Hepatocyte (in vitro differentiated cells): ENCODE results near the gene MTCH2.

Experiments
- CTCF ChIP-seq: fragments of 200-600 bp; sonication (generic); IDR thresholded peaks from 2 replicates; pipeline ENCODE4 v1.5.1; 2016; ENCODE audit warnings: antibody characterized with exemption, mild to moderate bottlenecking; ENCODE audit not compliant: poor library complexity
- EZH2 ChIP-seq: fragments of 200-600 bp; sonication (generic); IDR thresholded peaks from 2 replicates; pipeline ENCODE4 v1.6.1; 2016; ENCODE audit warnings: antibody characterized with exemption, mild to moderate bottlenecking, borderline replicate concordance

DNA sequence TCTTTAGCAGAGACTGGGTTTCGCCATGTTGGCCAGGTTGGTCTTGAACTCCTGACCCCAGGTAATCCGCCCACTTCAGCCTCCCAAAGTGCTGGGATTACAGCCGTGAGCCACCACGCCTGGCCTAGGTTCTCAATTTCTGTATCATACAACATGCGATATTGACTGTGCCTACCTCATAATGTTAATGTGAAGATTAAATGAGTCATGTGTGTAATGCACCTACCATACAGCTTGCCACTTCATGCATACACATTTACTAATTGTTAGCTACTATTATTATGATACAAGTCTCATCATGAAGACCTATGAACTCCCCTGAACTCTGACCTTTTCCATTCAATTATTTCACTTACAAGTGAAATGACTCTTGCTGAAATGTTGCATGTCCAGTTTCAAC is 47.1 kb upstream of the MTCH2 start:
- TF ChIP-seq CTCF = no peak
- TF ChIP-seq EZH2 = no peak
